HG02610 (cell line): ENCODE measurements around the gene GRK5.
"Not testable (repeated sequence)": the region's sequence is repeated elsewhere in the genome, so short reads cannot be mapped to it uniquely, and the experiment has no call there.

Experiments used
- ATAC-seq: cut with Tn5 transposase; IDR thresholded peaks from one replicate; pipeline ENCODE4 v1.9.1; 2021; ENCODE audit warnings: mild to moderate bottlenecking, moderate library complexity; ENCODE audit not compliant: unreplicated experiment

The GRK5 gene

GRCh38 chr10:119221201-119221600 is 13.8 kb downstream of the GRK5 start:
- ATAC-seq, result no peak

GRCh38 chr10:119221666-119222065 is 14.3 kb downstream of the GRK5 start:
- peak; percentile 80 for ATAC-seq

GRCh38 chr10:119222537-119222936 is 15.2 kb downstream of the GRK5 start:
- no peak for ATAC-seq

- ATAC-seq, result no peak
Measured at GRCh38 chr10:119222966-119223386, 15.6 kb downstream of the GRK5 start.

GRCh38 chr10:119225083-119225658 is 17.8 kb downstream of the GRK5 start:
- ATAC-seq, result no peak

GRCh38 chr10:119227825-119228224 is 20.5 kb downstream of the GRK5 start:
- no peak for ATAC-seq

- ATAC-seq, result no peak
Measured at GRCh38 chr10:119231654-119232053, 24.3 kb downstream of the GRK5 start.

GRCh38 chr10:119232439-119232838 is 25.1 kb downstream of the GRK5 start:
- not testable (repeated sequence) for ATAC-seq

- ATAC-seq, result peak; percentile 47
Measured at GRCh38 chr10:119233123-119233820, 25.9 kb downstream of the GRK5 start.

GRCh38 chr10:119233821-119234220 is 26.4 kb downstream of the GRK5 start:
- ATAC-seq, result no peak

- ATAC-seq, result no peak
Measured at GRCh38 chr10:119235356-119235755, 28.0 kb downstream of the GRK5 start.

- ATAC-seq, result no peak
Measured at GRCh38 chr10:119237722-119238436, 30.5 kb downstream of the GRK5 start.

- ATAC-seq, result no peak
Measured at GRCh38 chr10:119238577-119238976, 31.2 kb downstream of the GRK5 start.

- ATAC-seq, result not testable (repeated sequence)
Measured at GRCh38 chr10:119239015-119239414, 31.6 kb downstream of the GRK5 start.

GRCh38 chr10:119239630-119240029 is 32.3 kb downstream of the GRK5 start:
- not testable (repeated sequence) for ATAC-seq

- no peak for ATAC-seq
Measured at GRCh38 chr10:119241066-119241465, 33.7 kb downstream of the GRK5 start.

GRCh38 chr10:119242186-119242585 is 34.8 kb downstream of the GRK5 start:
- no peak for ATAC-seq

- ATAC-seq, result no peak
Measured at GRCh38 chr10:119243488-119243887, 36.1 kb downstream of the GRK5 start.

- no peak for ATAC-seq
Measured at GRCh38 chr10:119243967-119244366, 36.6 kb downstream of the GRK5 start.

- no peak for ATAC-seq
Measured at GRCh38 chr10:119245272-119245671, 37.9 kb downstream of the GRK5 start.

GRCh38 chr10:119246862-119247549 is 39.6 kb downstream of the GRK5 start:
- ATAC-seq, result no peak

- ATAC-seq, result no peak
Measured at GRCh38 chr10:119247550-119247894, 40.2 kb downstream of the GRK5 start.
